ENCODE measurements around the gene RASSF8. TPM values are rescaled to one million over a fixed set of nuclear protein-coding genes. Genes with fewer than 3 reads are reported as not detected.

The RASSF8 gene
- total RNA-seq, 1 donor from 2014 or later = 33.7 TPM

GRCh38 chr12:26042645-26043044, 84.2 kb downstream of the RASSF8 start:
- TF ChIP-seq CTCF (IDR thresholded peaks at IDR 0.05; ENCODE audit: borderline replicate concordance) = no peak
- Histone ChIP-seq H3K27ac (replicated peaks) (no peak overlapping the region), H3K9me3 (replicated peaks) (no peaks in the 10 kb centered on the region), H3K4me3 (no peak overlapping the region), H3K4me1 (peaks cover 44% of the 10 kb centered on the region), H3K36me3 (no peaks in the 10 kb centered on the region), H3K27me3 (ENCODE audit: low read depth) (no peaks in the 10 kb centered on the region)
- DNase-seq = no peak
- intact Hi-C loops (cut with micrococcal nuclease) = loop anchor here (5.0 kb wide), 1 partner anchor 335 kb away; no protein-coding TSS in a partner anchor

GRCh38 chr12:26043135-26044006, 84.9 kb downstream of the RASSF8 start:
- H3K36me3 ChIP-seq = no peaks in the 10 kb centered on the region
- H3K27ac ChIP-seq (replicated peaks) = no peak overlapping the region
- H3K9me3 ChIP-seq (replicated peaks) = no peaks in the 10 kb centered on the region
- intact Hi-C loops (cut with micrococcal nuclease) = loop anchor here (5.0 kb wide), 1 partner anchor 336 kb away; no protein-coding TSS in a partner anchor
- no peaks in the 10 kb centered on the region for H3K27me3 ChIP-seq (ENCODE audit: low read depth)
- TF ChIP-seq CTCF (IDR thresholded peaks at IDR 0.05; ENCODE audit: borderline replicate concordance) = no peak
- peaks cover 47% of the 10 kb centered on the region for H3K4me1 ChIP-seq
- no peak for DNase-seq
- H3K4me3 ChIP-seq = no peak overlapping the region

- TF ChIP-seq CTCF (IDR thresholded peaks at IDR 0.05; ENCODE audit: borderline replicate concordance) = no peak
- H3K27me3 ChIP-seq (ENCODE audit: low read depth) = no peaks in the 10 kb centered on the region
- DNase-seq = no peak
- no peaks in the 10 kb centered on the region for H3K36me3 ChIP-seq
- H3K9me3 ChIP-seq (replicated peaks) = no peaks in the 10 kb centered on the region
- H3K4me1 ChIP-seq = peaks cover 51% of the 10 kb centered on the region
- H3K4me3 ChIP-seq = no peak overlapping the region
- intact Hi-C loops (cut with micrococcal nuclease) = loop anchor here (5.0 kb wide), 1 partner anchor 337 kb away; no protein-coding TSS in a partner anchor
- no peak overlapping the region for H3K27ac ChIP-seq (replicated peaks)
Measured at GRCh38 chr12:26044007-26044394, 85.5 kb downstream of the RASSF8 start.

GRCh38 chr12:26044592-26044991, 86.1 kb downstream of the RASSF8 start:
- Histone ChIP-seq H3K4me1 (peaks cover 51% of the 10 kb centered on the region), H3K27me3 (ENCODE audit: low read depth) (no peaks in the 10 kb centered on the region), H3K27ac (replicated peaks) (no peak overlapping the region), H3K4me3 (no peak overlapping the region), H3K9me3 (replicated peaks) (no peaks in the 10 kb centered on the region), H3K36me3 (no peaks in the 10 kb centered on the region)
- no peak for TF ChIP-seq CTCF (IDR thresholded peaks at IDR 0.05; ENCODE audit: borderline replicate concordance)
- DNase-seq = no peak
- intact Hi-C loops (cut with micrococcal nuclease) = loop anchor here (5.0 kb wide), 1 partner anchor 337 kb away; no protein-coding TSS in a partner anchor

- Histone ChIP-seq H3K36me3 (no peaks in the 10 kb centered on the region), H3K27me3 (ENCODE audit: low read depth) (no peaks in the 10 kb centered on the region), H3K9me3 (replicated peaks) (no peaks in the 10 kb centered on the region), H3K27ac (replicated peaks) (no peak overlapping the region), H3K4me1 (peaks cover 46% of the 10 kb centered on the region), H3K4me3 (no peak overlapping the region)
- no peak for TF ChIP-seq CTCF (IDR thresholded peaks at IDR 0.05; ENCODE audit: borderline replicate concordance)
- DNase-seq = no peak
- intact Hi-C loops (cut with micrococcal nuclease) = no loop called here
Measured at GRCh38 chr12:26046203-26046602, 87.7 kb downstream of the RASSF8 start.

Data from left ventricle myocardium inferior (tissue), 1 donor.